Left forelimb (tissue), 1 donor: ENCODE data around the gene OTULIN.

Experiments used
- DNase-seq: peaks from one replicate; pipeline ENCODE4 v3.0.0-alpha.2; 2018; ENCODE audit warnings: low spot score

The OTULIN gene

GRCh38 chr5:14743601-14744295 lies 79.2 kb downstream of the OTULIN start:
- no peak for DNase-seq

DNA sequence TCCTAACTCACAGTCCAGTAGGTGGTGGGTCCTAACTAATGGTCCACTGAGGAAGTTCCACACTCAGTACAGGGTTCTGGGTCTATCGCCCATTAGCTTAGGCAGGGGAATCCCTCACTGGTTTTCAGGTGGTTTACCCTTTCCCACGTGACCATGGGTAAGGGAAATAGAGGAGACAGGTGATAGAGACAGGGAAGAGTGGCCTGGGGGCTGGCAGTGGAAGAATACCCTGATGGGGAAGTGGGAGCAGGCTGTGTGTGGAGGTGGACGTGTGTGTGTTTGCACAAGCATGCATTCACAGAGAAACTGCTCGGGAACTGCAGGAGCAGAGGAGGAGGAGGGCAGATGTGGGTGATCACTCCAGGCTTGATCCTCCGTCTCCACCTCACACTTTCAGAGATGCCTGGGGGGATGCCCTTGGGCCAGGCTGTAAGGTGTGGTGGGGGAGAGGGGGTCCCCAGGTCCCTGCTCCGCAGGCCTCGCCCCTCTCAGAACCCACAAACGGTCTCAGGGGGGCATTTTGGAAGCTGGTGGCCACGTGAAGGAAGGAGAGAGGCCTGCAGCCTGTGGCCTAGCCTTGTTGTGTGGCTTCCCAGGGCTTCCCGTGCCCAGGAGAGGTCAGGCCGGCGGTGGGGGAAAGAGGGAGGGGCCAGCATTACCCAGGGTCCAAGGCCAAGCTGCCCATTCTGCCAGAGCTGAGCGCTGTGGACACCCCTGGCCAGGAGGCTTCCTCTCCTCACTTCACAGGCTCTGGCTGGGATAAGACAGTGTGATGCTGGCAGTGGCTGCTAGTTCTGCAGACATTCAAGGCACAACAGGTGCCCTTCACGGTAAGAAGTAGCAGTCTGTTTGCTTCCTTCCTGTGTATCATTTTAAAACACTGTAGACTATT lies 80.0 kb downstream of the OTULIN start:
- DNase-seq = no peak

DNA sequence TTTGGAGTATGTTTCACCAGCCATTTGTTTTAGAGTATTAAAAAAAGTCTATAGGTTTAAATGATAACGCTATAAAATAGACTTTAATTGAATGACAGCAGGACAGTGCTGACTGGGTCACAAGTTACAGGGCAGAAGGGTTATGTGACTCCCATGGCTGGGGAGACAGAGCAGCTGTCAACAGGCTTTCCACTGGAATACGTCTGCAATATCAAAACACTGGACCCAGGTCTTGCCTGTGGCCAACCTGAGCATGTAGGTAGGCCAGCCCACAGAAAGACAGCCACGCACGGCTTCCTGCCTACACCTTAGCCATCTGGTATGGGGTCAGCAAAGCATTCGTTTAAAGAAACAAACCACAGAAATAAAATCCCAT lies 80.7 kb downstream of the OTULIN start:
- DNase-seq = no peak

GRCh38 chr5:14745753-14746152 lies 81.2 kb downstream of the OTULIN start:
- DNase-seq = no peak

DNA sequence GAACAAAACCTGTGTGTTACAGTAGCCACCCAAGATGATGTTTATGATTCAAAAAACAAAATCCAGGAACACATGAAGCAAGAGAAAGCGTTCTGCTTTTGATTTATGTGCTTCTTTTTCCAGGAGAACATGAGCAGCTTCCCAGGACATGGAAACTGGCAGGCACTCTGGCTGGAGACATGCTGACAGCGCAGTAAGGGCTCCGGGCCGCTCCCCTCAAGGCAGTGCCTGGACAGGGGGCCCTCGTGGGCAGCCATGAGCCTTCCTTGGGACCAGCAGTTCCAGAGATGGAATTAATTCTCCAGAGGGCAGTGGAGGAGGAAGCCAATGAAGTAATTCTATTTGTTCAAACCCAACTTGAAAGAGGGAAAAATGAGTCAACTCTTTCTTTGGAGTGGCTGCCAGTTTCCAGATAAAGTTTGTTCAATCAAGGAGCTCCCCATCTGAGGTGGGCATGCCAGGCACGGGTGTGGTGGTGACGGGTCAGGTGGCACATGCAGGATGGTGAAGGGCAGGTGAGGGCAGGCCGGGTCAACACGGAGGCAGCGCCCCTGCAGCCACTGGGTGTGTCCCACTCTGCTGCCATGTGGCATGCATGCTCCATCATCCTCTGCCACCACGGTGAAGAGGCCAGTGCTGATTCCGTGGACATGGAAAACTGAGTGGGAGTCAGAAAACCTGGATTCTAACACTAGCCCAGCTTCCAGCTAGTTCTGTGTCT lies 83.8 kb downstream of the OTULIN start:
- DNase-seq = no peak
